ENCODE results near the gene ARHGAP25. TPM values are rescaled to one million over a fixed set of nuclear protein-coding genes. Genes with fewer than 3 reads are reported as not detected.
A peak's percentile ranks its signal among the peaks of the same experiment; 100 is the strongest.

Gene ARHGAP25
- total RNA-seq, 2 donors from 2014 or later, result 4.2 to 6.6 TPM

- Histone ChIP-seq H3K9me3 (no peaks in the 10 kb centered on the region), H3K36me3 (replicated peaks in 1 of 2; ENCODE audit: insufficient read depth in 1 of 2, low read depth in 2 of 2) (no peaks in the 10 kb centered on the region), H3K4me3 (no peak overlapping the region), H3K27ac (no peak overlapping the region), H3K4me1 (no peaks in the 10 kb centered on the region), H3K27me3 (no peaks in the 10 kb centered on the region)
- no peak for ATAC-seq
- DNase-seq, result no peak
- TF ChIP-seq POLR2A (IDR thresholded peaks at IDR 0.05), result no peak
- no peak for TF ChIP-seq CTCF (IDR thresholded peaks at IDR 0.05)
- intact Hi-C loops (cut with DNase I), result no loop called here
These were observed 119.9 kb downstream of the ARHGAP25 start for GRCh38 chr2:68854476-68854875.

- Histone ChIP-seq H3K36me3 (replicated peaks in 1 of 2; ENCODE audit: insufficient read depth in 1 of 2, low read depth in 2 of 2) (no peaks in the 10 kb centered on the region), H3K4me1 (no peaks in the 10 kb centered on the region), H3K4me3 (no peak overlapping the region), H3K27ac (no peak overlapping the region), H3K9me3 (no peaks in the 10 kb centered on the region), H3K27me3 (no peaks in the 10 kb centered on the region)
- intact Hi-C loops (cut with DNase I), result no loop called here
- TF ChIP-seq POLR2A (IDR thresholded peaks at IDR 0.05) (no peak), CTCF (IDR thresholded peaks at IDR 0.05) (no peak)
- ATAC-seq, result no peak
- no peak for DNase-seq
- WGBS, 2 donors, result 79 to 87% methylated on average over 3 of the region's 3 CpGs
These were observed 120.9 kb downstream of the ARHGAP25 start for GRCh38 chr2:68855550-68855949.

- WGBS, 2 donors, result 50 to 55% methylated on average over 3 of the region's 3 CpGs
- DNase-seq (no peak), ATAC-seq (no peak)
- Histone ChIP-seq H3K27ac (no peak overlapping the region), H3K4me3 (no peak overlapping the region), H3K36me3 (replicated peaks in 1 of 2; ENCODE audit: insufficient read depth in 1 of 2, low read depth in 2 of 2) (no peaks in the 10 kb centered on the region), H3K27me3 (no peaks in the 10 kb centered on the region), H3K4me1 (no peaks in the 10 kb centered on the region), H3K9me3 (no peaks in the 10 kb centered on the region)
- TF ChIP-seq CTCF (IDR thresholded peaks at IDR 0.05), result no peak
- TF ChIP-seq POLR2A (IDR thresholded peaks at IDR 0.05), result no peak
- intact Hi-C loops (cut with DNase I), result no loop called here
These were observed 122.7 kb downstream of the ARHGAP25 start for GRCh38 chr2:68857202-68857845.

GRCh38 chr2:68857855-68858456, 123.3 kb downstream of the ARHGAP25 start:
- H3K9me3 ChIP-seq, result no peaks in the 10 kb centered on the region
- 62 to 63% methylated on average over 4 of the region's 4 CpGs for WGBS, 2 donors
- no peak overlapping the region for H3K4me3 ChIP-seq
- no peaks in the 10 kb centered on the region for H3K27me3 ChIP-seq
- no peaks in the 10 kb centered on the region for H3K36me3 ChIP-seq (replicated peaks in 1 of 2; ENCODE audit: insufficient read depth in 1 of 2, low read depth in 2 of 2)
- DNase-seq (peak in 1 of 4 donors; percentile 35), ATAC-seq (no peak)
- intact Hi-C loops (cut with DNase I), result no loop called here
- H3K4me1 ChIP-seq, result no peaks in the 10 kb centered on the region
- no peak overlapping the region for H3K27ac ChIP-seq
- TF ChIP-seq CTCF (IDR thresholded peaks at IDR 0.05) (no peak), POLR2A (IDR thresholded peaks at IDR 0.05) (no peak)

- intact Hi-C loops (cut with DNase I), result no loop called here
- Histone ChIP-seq H3K36me3 (replicated peaks in 1 of 2; ENCODE audit: insufficient read depth in 1 of 2, low read depth in 2 of 2) (no peaks in the 10 kb centered on the region), H3K27me3 (no peaks in the 10 kb centered on the region), H3K27ac (no peak overlapping the region), H3K9me3 (no peaks in the 10 kb centered on the region), H3K4me1 (no peaks in the 10 kb centered on the region), H3K4me3 (no peak overlapping the region)
- DNase-seq, result no peak
- WGBS, 2 donors, result 59 to 66% methylated on average over 3 of the region's 3 CpGs
- ATAC-seq, result no peak
- TF ChIP-seq CTCF (IDR thresholded peaks at IDR 0.05) (no peak), POLR2A (IDR thresholded peaks at IDR 0.05) (no peak)
These were observed 125.5 kb downstream of the ARHGAP25 start for GRCh38 chr2:68860111-68860510.

All from body of pancreas (tissue), 4 donors.